Natural killer cell (primary cell): ENCODE data around the gene E2F7. TPM values are rescaled to one million over a fixed set of nuclear protein-coding genes. Genes with fewer than 3 reads are reported as not detected.

Source experiments
- ATAC-seq, 3 donors: fragments of 150-1000 bp in 2 of 3; fragments of 200-7000 bp in 1 of 3; cut with Tn5 transposase; 1 replicate in 1 of 3; 2 replicates in 2 of 3; pipeline ENCODE4 v1.10.0; 2021; ENCODE audit warnings: mild to moderate bottlenecking in 2 of 3, moderate library complexity in 2 of 3
- DNase-seq, 2 donors: peaks; one replicate each; pipeline versions ENCODE4 v3.0.0 to v3.0.0-alpha.2; 2013 to 2021; ENCODE audit warnings: mixed read lengths in 1 of 2
- H3K27ac ChIP-seq: one replicate; pipeline ENCODE4 v1.5.1; 2013; ENCODE audit warnings: mild to moderate bottlenecking, low read length
- H3K27me3 ChIP-seq: one replicate; pipeline ENCODE4 v1.6.1; 2013; ENCODE audit warnings: low read length; ENCODE audit not compliant: control insufficient read depth, insufficient read depth
- H3K36me3 ChIP-seq: one replicate; pipeline ENCODE4 v1.6.1; 2013; ENCODE audit warnings: low read length; ENCODE audit not compliant: control insufficient read depth, insufficient read depth
- H3K4me1 ChIP-seq: one replicate; pipeline ENCODE4 v1.6.1; 2013; ENCODE audit warnings: low read length; ENCODE audit not compliant: control insufficient read depth, insufficient read depth
- H3K4me3 ChIP-seq: one replicate; pipeline ENCODE4 v1.5.1; 2013; ENCODE audit warnings: low read length
- H3K9me3 ChIP-seq: one replicate; pipeline ENCODE4 v1.6.1; 2013; ENCODE audit warnings: low read length; ENCODE audit not compliant: control insufficient read depth, insufficient read depth
- H3K27ac Mint-ChIP-seq, 2 donors: one replicate each; pipeline ENCODE4 v1.8.0; 2022; ENCODE audit warnings: mild to moderate bottlenecking in 2 of 2, mixed read lengths in 2 of 2, moderate library complexity in 1 of 2
- H3K27me3 Mint-ChIP-seq, 2 donors: one replicate each; pipeline ENCODE4 v1.8.0; 2022; ENCODE audit warnings: low read depth in 2 of 2, mixed read lengths in 2 of 2
- H3K36me3 Mint-ChIP-seq: one replicate; pipeline ENCODE4 v1.8.0; 2022; ENCODE audit warnings: mixed read lengths
- H3K4me1 Mint-ChIP-seq, 2 donors: one replicate each; pipeline ENCODE4 v1.8.0; 2022; ENCODE audit warnings: mixed read lengths in 2 of 2
- H3K4me3 Mint-ChIP-seq: one replicate; pipeline ENCODE4 v1.8.0; 2022; ENCODE audit warnings: mild to moderate bottlenecking, moderate library complexity, mixed read lengths
- H3K9me3 Mint-ChIP-seq, 2 donors: one replicate each; pipeline ENCODE4 v1.8.0; 2022; ENCODE audit warnings: mixed read lengths in 2 of 2
- WGBS: methylation state at CpG from one replicate; pipeline ENCODE4 v1.1.7; 2013; ENCODE audit warnings: missing lambda C conversion rate; ENCODE audit not compliant: insufficient coverage; 5-methylcytosine and 5-hydroxymethylcytosine counted together
- intact Hi-C: fragments of 100-400 bp; cut with micrococcal nuclease; formaldehyde crosslinking; loops from one replicate; pipeline ENCODE4 v1.14.2; 2022
- total RNA-seq, 4 donors: library from RNA; stranded (reverse); fragments of 120-200 nt in 1 of 4; gene quantifications; one replicate each; pipeline versions ENCODE4 v1.2.3 to v1.2.4, GENCODE V29; 2013 to 2022
- TF ChIP-seq, protein P1 (sequence below): fragments of 200-600 bp; IDR thresholded peaks from one replicate; pipeline ENCODE4 v1.8.0; 2022; ENCODE audit warnings: antibody characterized with exemption

E2F7 gene
- total RNA-seq, 3 donors from 2014 or later (not counting 1 experiment from before 2014, with no cell fraction given) = 0.30 to 1.1 (median 0.59) TPM

DNA sequence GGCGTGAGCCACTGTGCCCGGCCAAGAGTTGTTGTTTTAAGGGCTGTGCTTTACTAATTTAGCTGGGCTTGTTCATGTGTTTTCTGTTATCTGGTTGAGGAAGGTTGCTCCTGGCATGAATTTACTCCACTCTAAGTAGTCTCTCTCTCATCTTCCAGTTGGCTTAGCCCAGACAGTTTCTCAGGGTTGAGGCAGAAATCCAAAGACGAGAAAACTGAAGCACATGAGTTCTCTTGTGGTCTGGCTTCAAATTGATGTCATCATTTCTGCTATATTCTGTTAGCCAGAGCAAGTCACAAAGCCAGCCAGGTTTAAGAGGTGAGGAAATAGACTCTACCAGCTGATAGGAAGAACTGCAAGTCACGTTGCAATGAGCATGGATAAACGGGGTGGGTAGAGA is 57.9 kb downstream of the E2F7 start:
- TF ChIP-seq, protein P1, sequence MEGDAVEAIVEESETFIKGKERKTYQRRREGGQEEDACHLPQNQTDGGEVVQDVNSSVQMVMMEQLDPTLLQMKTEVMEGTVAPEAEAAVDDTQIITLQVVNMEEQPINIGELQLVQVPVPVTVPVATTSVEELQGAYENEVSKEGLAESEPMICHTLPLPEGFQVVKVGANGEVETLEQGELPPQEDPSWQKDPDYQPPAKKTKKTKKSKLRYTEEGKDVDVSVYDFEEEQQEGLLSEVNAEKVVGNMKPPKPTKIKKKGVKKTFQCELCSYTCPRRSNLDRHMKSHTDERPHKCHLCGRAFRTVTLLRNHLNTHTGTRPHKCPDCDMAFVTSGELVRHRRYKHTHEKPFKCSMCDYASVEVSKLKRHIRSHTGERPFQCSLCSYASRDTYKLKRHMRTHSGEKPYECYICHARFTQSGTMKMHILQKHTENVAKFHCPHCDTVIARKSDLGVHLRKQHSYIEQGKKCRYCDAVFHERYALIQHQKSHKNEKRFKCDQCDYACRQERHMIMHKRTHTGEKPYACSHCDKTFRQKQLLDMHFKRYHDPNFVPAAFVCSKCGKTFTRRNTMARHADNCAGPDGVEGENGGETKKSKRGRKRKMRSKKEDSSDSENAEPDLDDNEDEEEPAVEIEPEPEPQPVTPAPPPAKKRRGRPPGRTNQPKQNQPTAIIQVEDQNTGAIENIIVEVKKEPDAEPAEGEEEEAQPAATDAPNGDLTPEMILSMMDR = no peak
- H3K9me3 ChIP-seq = no peaks in the 10 kb centered on the region
- WGBS = 74% methylated on average over 5 of the region's 5 CpGs
- H3K36me3 ChIP-seq = no peaks in the 10 kb centered on the region
- DNase-seq (no peak), ATAC-seq (no peak)
- H3K4me3 ChIP-seq = no peak overlapping the region
- intact Hi-C loops = no loop called here
- H3K27ac Mint-ChIP-seq = no peak overlapping the region
- no peak overlapping the region for H3K27ac ChIP-seq
- no peaks in the 10 kb centered on the region for H3K4me1 ChIP-seq
- H3K36me3 Mint-ChIP-seq = no peaks in the 10 kb centered on the region
- H3K27me3 Mint-ChIP-seq = peaks cover 0 to 3% of the 10 kb centered on the region in 2 donors
- H3K9me3 Mint-ChIP-seq = no peaks in the 10 kb centered on the region
- H3K4me3 Mint-ChIP-seq = no peak overlapping the region
- H3K27me3 ChIP-seq = no peaks in the 10 kb centered on the region
- H3K4me1 Mint-ChIP-seq = peaks cover 6% of the 10 kb centered on the region in 2 donors

- peaks cover 0 to 6% of the 10 kb centered on the region in 2 donors for H3K27me3 Mint-ChIP-seq
- Histone ChIP-seq H3K4me3 (no peak overlapping the region), H3K27me3 (no peaks in the 10 kb centered on the region), H3K36me3 (no peaks in the 10 kb centered on the region), H3K9me3 (no peaks in the 10 kb centered on the region), H3K27ac (no peak overlapping the region), H3K4me1 (no peaks in the 10 kb centered on the region)
- H3K36me3 Mint-ChIP-seq = no peaks in the 10 kb centered on the region
- TF ChIP-seq, protein P1 = no peak
- peaks cover 4% of the 10 kb centered on the region in 2 donors for H3K4me1 Mint-ChIP-seq
- H3K4me3 Mint-ChIP-seq = no peak overlapping the region
- DNase-seq (no peak), ATAC-seq (no peak)
- 85% methylated on average over 1 of the region's 1 CpG for WGBS
- intact Hi-C loops = no loop called here
- H3K27ac Mint-ChIP-seq = no peak overlapping the region
- no peaks in the 10 kb centered on the region for H3K9me3 Mint-ChIP-seq
Observed at GRCh38 chr12:77005611-77006098, 59.7 kb downstream of the E2F7 start.

DNA sequence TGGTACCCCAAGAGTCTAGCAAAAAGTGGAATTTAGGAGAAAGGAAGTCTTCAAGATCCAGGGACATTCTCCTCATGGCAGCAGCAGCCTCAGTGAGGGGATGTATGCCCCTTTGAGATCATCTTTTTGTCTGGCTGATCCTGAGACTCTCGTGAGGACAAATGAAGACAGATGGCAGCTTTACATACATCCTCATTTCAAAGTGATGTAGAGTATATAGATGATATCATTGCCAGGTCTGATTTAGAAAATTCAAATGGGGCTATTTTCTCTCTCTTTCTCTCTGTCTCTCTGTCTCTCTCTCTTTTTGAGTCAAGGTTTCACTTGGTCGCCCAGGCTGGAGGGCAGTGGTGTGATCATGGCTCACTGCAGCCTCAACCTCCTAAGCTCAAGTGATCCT is 61.5 kb downstream of the E2F7 start:
- 78% methylated on average over 2 of the region's 2 CpGs for WGBS
- Histone ChIP-seq H3K27me3 (no peaks in the 10 kb centered on the region), H3K27ac (no peak overlapping the region), H3K9me3 (no peaks in the 10 kb centered on the region), H3K4me3 (no peak overlapping the region), H3K4me1 (no peaks in the 10 kb centered on the region), H3K36me3 (no peaks in the 10 kb centered on the region)
- intact Hi-C loops = no loop called here
- Mint-ChIP-seq H3K27me3 (peaks cover 0 to 3% of the 10 kb centered on the region in 2 donors), H3K4me3 (no peak overlapping the region), H3K4me1 (no peaks in the 10 kb centered on the region), H3K9me3 (no peaks in the 10 kb centered on the region), H3K36me3 (no peaks in the 10 kb centered on the region), H3K27ac (no peak overlapping the region)
- DNase-seq (no peak), ATAC-seq (no peak)
- TF ChIP-seq, protein P1 = no peak

GRCh38 chr12:77003246-77003645 is 62.1 kb downstream of the E2F7 start:
- intact Hi-C loops = no loop called here
- 4% methylated on average over 2 of the region's 2 CpGs for WGBS
- Mint-ChIP-seq H3K4me1 (no peaks in the 10 kb centered on the region), H3K27ac (no peak overlapping the region), H3K36me3 (no peaks in the 10 kb centered on the region), H3K9me3 (no peaks in the 10 kb centered on the region), H3K4me3 (no peak overlapping the region), H3K27me3 (peaks cover 0 to 3% of the 10 kb centered on the region in 2 donors)
- Histone ChIP-seq H3K27me3 (no peaks in the 10 kb centered on the region), H3K4me3 (no peak overlapping the region), H3K4me1 (no peaks in the 10 kb centered on the region), H3K36me3 (no peaks in the 10 kb centered on the region), H3K27ac (no peak overlapping the region), H3K9me3 (no peaks in the 10 kb centered on the region)
- ATAC-seq (no peak), DNase-seq (no peak)
- TF ChIP-seq, protein P1 = no peak
